Thymus (tissue), 11 donors: ENCODE results near the gene GTF2IRD1. TPM values are rescaled to one million over a fixed set of nuclear protein-coding genes. Genes with fewer than 3 reads are reported as not detected.
A peak's percentile ranks its signal among the peaks of the same experiment; 100 is the strongest.

Experiments used
- DNase-seq, 9 donors: peaks; one replicate each; pipeline ENCODE4 v3.0.0-alpha.2; 2013; ENCODE audit warnings: low spot score in 9 of 9, low read depth in 6 of 9, missing footprints in 1 of 9
- H3K27ac ChIP-seq, 2 donors: one replicate each; pipeline ENCODE4 v1.5.1; 2013; ENCODE audit warnings: control low read depth in 1 of 2, low read depth in 1 of 2, low read length in 1 of 2, mild to moderate bottlenecking in 1 of 2, moderate library complexity in 1 of 2
- H3K27me3 ChIP-seq, 2 donors: one replicate each; pipeline ENCODE4 v1.5.1; 2013; ENCODE audit warnings: low read length in 1 of 2; ENCODE audit not compliant: control insufficient read depth in 2 of 2, insufficient read depth in 1 of 2
- H3K36me3 ChIP-seq, 2 donors: one replicate each; pipeline ENCODE4 v1.5.1; 2013; ENCODE audit warnings: low read length in 1 of 2, mild to moderate bottlenecking in 1 of 2, moderate library complexity in 1 of 2; ENCODE audit not compliant: control insufficient read depth in 2 of 2, insufficient read depth in 2 of 2
- H3K4me1 ChIP-seq, 2 donors: one replicate each; pipeline ENCODE4 v1.5.1; 2013; ENCODE audit warnings: low read length in 2 of 2; ENCODE audit not compliant: control insufficient read depth in 2 of 2, insufficient read depth in 2 of 2
- H3K4me3 ChIP-seq, 2 donors: one replicate each; pipeline ENCODE4 v1.5.1; 2013; ENCODE audit warnings: low read length in 2 of 2, control low read depth in 1 of 2, mild to moderate bottlenecking in 1 of 2
- H3K9me3 ChIP-seq, 2 donors: one replicate each; pipeline ENCODE4 v1.5.1; 2013; ENCODE audit warnings: low read length in 1 of 2, mild to moderate bottlenecking in 1 of 2; ENCODE audit not compliant: control insufficient read depth in 2 of 2, insufficient read depth in 1 of 2
- WGBS: extraction: QIAGEN DNeasy Blood & Tissue Kit; methylation state at CpG from one replicate; pipeline ENCODE4 v1.1.7; 2013; 5-methylcytosine and 5-hydroxymethylcytosine counted together
- polyA plus RNA-seq: library from polyadenylated mRNA; stranded (reverse); fragments of 200-250 nt; gene quantifications from one replicate; pipeline ENCODE4 v1.2.3, GENCODE V29; 2013
- total RNA-seq: library from RNA; stranded (reverse); fragments of 120-200 nt; gene quantifications from one replicate; pipeline ENCODE4 v1.2.4, GENCODE V29; 2013
- donor health status: healthy.

GTF2IRD1 gene
- total and polyA plus RNA-seq, 2 donors, result 4.7 to 14.6 TPM

DNA sequence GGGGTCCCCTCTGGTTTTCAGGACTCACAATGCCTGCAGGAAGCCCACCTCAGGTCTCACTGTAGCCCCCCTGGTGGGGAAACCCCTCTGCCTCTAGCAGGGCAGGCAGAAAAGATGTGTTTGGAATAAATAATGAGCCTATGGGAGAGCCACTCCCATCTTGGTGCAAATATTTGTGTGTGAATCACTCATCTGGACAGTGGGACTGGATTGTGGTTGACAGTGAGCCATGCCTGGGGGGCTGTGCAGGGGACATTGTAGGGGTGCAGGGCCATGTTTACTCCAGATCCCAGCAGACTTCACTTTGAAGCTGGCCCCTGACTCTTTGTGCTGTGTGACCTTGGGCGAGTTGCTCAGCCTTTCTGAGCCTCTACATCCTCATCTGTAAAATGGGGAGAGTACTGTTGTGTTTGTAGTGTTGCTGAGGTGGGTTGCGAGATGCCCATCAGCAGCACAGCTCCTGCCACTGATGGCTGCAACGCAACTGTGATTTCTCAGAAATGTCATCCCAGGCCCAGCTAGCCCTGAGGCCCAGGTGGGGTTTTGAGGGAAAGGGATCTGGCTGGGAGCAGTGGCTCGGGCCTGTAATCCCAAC, 20.7 kb downstream of the GTF2IRD1 start:
- Histone ChIP-seq H3K27me3 (no peaks in the 10 kb centered on the region), H3K27ac (no peak overlapping the region), H3K36me3 (no peaks in the 10 kb centered on the region), H3K4me1 (peaks cover 3 to 15% of the 10 kb centered on the region in 2 donors), H3K9me3 (peaks cover 0 to 1% of the 10 kb centered on the region in 2 donors), H3K4me3 (no peak overlapping the region)
- DNase-seq, result no peak
- WGBS, result 99% methylated on average over 4 of the region's 4 CpGs

DNA sequence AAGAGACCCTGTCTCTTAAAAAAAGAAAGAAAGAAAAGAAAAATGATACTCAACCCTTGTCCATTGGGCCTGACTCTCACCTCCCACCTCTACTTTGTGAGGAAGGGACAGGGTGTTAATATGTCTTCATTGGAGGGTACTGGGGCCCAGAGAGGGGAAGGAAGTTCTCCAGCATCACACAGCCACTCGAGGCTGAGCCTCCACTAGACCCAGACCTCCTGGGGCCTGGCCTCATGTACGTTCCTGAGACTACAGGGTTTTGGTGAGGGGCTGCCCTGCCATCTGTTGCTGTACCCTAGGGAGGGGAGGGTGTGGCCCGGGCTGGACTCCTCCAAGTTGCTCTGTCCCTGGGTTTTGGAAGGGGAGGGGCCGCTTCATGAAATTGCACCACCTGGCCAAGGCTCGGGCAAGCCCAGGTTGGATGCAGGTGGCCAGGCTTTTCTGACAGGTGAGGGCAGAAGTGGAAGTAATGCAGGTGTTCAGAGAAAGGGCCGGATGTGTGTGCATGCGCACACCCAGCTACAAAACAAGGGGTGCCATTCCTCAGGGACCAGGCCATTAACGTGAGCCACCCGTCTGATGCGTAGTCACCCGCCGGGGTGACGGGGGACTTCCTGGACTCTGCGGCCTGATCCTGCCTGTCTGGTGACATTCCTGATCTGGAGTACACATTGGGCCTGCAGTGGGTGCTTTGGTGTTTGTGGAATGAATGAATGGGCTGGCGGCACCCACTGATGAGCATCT, 21.7 kb downstream of the GTF2IRD1 start:
- peaks cover 0 to 4% of the 10 kb centered on the region in 2 donors for H3K27me3 ChIP-seq
- WGBS, result 94% methylated on average over 15 of the region's 15 CpGs
- H3K4me1 ChIP-seq, result peaks cover 3 to 19% of the 10 kb centered on the region in 2 donors
- H3K36me3 ChIP-seq, result no peaks in the 10 kb centered on the region
- no peak for DNase-seq
- H3K27ac ChIP-seq, result no peak overlapping the region
- no peak overlapping the region for H3K4me3 ChIP-seq
- H3K9me3 ChIP-seq, result peaks cover 0 to 1% of the 10 kb centered on the region in 2 donors

DNA sequence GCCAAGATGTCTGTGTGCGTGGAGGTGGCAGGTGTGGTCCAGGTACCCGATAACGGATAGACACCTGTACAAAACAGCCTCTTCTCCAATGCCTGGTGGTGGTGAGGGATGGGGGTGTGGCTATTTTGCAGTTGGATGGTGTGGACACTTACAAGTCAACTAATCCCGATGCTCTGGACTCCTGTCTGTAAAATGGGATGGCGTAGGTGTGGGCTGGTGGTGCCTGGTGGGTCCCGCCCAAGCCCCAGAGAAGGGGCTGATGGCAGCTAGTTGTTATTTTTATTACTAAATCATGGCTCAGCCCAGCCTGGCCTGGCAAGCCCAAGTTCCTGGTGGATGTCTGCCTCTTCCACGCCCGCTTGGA, 22.3 kb downstream of the GTF2IRD1 start:
- Histone ChIP-seq H3K4me1 (peaks cover 3 to 25% of the 10 kb centered on the region in 2 donors), H3K36me3 (no peaks in the 10 kb centered on the region), H3K27ac (no peak overlapping the region), H3K27me3 (peaks cover 0 to 9% of the 10 kb centered on the region in 2 donors), H3K4me3 (no peak overlapping the region), H3K9me3 (peaks cover 0 to 1% of the 10 kb centered on the region in 2 donors)
- DNase-seq, result no peak
- 98% methylated on average over 8 of the region's 8 CpGs for WGBS

DNA sequence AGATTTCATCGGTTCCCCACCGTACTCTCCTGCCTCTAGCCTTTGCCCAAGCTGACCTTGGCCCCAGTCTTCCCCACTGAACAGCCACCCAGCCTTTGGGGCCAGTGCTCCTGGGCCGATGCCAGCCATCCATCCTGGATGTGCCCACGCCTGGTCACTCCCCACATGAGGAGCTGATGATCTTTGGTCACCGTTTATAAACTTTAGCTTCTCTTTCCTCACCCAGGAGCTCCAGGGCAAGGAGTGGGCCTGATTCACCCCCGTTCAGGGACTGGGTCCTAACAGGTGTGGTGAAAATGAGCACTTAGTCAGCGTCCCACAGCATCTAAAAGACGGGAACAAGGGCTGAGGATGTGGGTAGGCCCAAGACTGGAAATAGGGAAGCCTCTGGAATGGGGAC, 22.9 kb downstream of the GTF2IRD1 start:
- Histone ChIP-seq H3K4me1 (peaks cover 3 to 27% of the 10 kb centered on the region in 2 donors), H3K9me3 (peaks cover 0 to 1% of the 10 kb centered on the region in 2 donors), H3K36me3 (no peaks in the 10 kb centered on the region), H3K27ac (no peak overlapping the region), H3K27me3 (peaks cover 0 to 10% of the 10 kb centered on the region in 2 donors), H3K4me3 (no peak overlapping the region)
- WGBS, result 97% methylated on average over 8 of the region's 8 CpGs
- no peak for DNase-seq

DNA sequence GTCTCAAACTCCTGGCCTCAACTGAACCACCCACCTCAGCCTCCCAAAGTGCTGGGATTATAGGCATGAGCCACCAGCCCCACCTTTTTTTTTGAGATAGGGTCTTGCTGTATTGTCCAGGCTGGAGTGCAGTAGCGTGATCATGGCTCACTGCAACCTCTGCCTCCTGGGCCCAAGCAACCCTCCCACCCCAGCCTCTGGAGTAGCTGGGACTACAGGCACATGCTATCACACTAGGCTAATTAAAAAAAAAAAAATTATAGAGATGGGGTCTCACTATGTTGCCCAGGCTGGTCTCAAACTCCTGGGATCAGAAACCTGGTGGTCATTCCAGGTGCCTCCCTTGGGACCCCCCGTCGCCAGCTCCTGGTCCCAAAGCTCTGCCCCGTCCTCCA, 25.0 kb downstream of the GTF2IRD1 start:
- peaks cover 0 to 1% of the 10 kb centered on the region in 2 donors for H3K9me3 ChIP-seq
- H3K4me1 ChIP-seq, result peaks cover 3 to 27% of the 10 kb centered on the region in 2 donors
- peak overlapping the region in 1 of 2 donors; percentile 52 for H3K27ac ChIP-seq
- H3K4me3 ChIP-seq, result no peak overlapping the region
- H3K27me3 ChIP-seq, result peaks cover 0 to 10% of the 10 kb centered on the region in 2 donors
- WGBS, result 96% methylated on average over 4 of the region's 4 CpGs
- no peak for DNase-seq
- H3K36me3 ChIP-seq, result no peaks in the 10 kb centered on the region

DNA sequence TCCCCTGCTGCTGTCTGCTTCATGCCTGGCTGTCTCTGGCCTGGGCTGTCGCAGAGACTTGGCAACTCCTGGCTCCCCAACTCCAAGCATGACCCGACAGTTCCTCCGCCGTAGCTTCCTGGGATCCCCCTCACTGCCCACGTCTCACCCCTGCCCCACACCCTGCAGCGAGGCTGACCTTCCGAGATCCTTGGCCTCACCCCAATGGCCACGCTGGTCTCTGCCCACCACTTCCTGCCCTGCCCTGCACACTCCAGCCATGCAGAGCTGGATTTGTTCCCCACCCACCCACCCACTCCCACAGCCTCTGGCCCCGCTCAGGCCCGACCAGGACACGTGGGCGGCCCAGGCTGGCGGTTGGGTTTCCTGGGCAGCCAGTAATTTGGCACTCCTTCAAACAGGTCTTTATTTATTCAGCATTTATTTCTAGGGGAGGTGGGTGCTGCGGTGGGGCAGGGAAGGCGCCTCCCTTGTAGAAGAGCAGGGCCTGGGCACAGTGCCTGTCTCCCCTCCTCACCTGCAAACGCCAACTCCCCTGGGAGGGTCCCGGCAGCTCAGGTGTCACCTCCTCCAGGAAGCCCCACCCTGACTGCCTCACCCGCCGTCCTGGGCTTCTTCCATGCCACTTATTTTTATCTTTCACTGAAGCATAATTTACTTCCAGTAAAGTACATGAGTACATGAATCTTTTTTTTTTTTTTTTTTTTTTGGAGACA, 25.5 kb downstream of the GTF2IRD1 start:
- Histone ChIP-seq H3K4me3 (no peak overlapping the region), H3K36me3 (no peaks in the 10 kb centered on the region), H3K27ac (peak overlapping the region in 1 of 2 donors; percentile 52), H3K27me3 (peaks cover 0 to 10% of the 10 kb centered on the region in 2 donors), H3K4me1 (peaks cover 3 to 32% of the 10 kb centered on the region in 2 donors), H3K9me3 (peaks cover 0 to 1% of the 10 kb centered on the region in 2 donors)
- DNase-seq, result no peak
- 82% methylated on average over 19 of the region's 19 CpGs for WGBS

DNA sequence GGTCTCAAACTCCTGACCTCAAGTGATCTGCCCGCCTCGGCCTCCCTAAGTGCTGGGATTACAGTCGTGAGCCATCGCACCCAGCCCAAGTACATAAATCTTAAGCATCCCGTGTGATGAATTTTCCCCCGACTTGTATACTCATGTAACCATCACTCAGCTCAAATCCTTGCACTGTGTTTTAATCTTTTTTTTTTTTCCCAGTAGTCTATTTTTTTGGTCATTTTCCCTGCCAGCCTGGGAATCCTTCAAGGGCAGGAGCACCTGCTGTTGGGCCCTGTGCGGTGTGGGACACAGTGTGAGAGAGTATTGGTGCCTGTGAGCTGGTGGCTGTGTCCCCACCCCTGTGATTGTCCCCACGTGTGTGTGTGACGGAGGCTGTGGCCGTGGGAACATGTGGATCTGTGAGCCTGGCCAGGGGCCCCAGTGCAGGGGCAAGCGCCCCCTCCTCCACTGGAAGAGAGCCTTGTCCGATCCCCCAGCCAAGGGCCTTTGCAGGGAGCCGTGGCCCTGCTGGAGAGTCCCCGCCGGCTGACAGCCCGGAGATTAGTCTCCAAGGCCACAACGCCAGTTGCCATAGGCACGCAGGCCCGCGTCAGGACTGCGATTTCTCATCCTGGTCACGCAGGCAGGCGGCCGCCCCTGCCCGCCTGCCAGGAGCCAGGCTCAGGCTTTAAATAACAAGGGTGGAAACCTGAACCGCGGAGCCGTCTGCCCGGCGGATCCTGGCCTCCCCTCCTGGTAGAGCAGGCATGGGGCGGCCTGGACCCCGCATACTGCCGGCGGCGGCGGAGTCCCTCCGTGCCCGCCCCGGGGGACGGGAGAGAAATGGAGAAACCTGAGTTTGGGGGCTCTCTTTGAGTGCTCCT, 26.5 kb downstream of the GTF2IRD1 start:
- H3K27me3 ChIP-seq, result peaks cover 0 to 10% of the 10 kb centered on the region in 2 donors
- WGBS, result 43% methylated on average over 40 of the region's 40 CpGs
- H3K4me3 ChIP-seq, result no peak overlapping the region
- H3K4me1 ChIP-seq, result peaks cover 3 to 32% of the 10 kb centered on the region in 2 donors
- no peak for DNase-seq
- H3K36me3 ChIP-seq, result no peaks in the 10 kb centered on the region
- peak overlapping the region; percentile 71 to 90 for H3K27ac ChIP-seq
- H3K9me3 ChIP-seq, result no peaks in the 10 kb centered on the region

DNA sequence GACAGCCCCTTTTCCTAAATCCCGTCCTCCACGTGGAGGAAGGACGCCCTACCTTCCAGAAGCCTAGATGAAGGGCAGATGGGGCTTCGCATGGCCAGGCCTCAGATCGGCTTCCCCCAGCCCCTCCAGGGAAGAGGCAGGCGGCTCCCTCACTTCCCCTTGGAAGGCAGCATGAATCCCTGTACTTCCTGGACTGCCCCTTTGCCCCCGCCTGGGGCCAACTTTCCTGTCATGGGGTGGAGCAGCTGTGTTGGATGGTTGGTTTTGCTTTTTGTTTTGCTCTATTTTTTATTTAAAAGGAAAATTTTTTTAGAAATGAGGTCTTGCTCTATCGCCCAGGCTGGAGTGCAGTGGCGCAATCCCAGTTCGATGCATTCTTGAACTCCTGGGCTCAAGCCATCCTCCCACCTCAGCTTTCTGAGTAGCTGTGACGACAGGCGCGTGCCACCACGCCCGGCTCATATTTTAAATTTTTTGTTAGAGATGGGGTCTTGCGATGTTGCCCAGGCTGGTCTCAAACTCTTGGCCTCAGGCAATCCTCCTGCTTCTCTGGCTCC, 27.2 kb downstream of the GTF2IRD1 start:
- Histone ChIP-seq H3K4me1 (peaks cover 3 to 32% of the 10 kb centered on the region in 2 donors), H3K4me3 (no peak overlapping the region)
- no peak for DNase-seq

More for the DNA sequence above, 27.2 kb downstream of the GTF2IRD1 start:
- peak overlapping the region; percentile 71 to 90 for H3K27ac ChIP-seq
- H3K36me3 ChIP-seq, result no peaks in the 10 kb centered on the region
- 53% methylated on average over 16 of the region's 16 CpGs for WGBS
- H3K27me3 ChIP-seq, result peaks cover 0 to 10% of the 10 kb centered on the region in 2 donors
- no peaks in the 10 kb centered on the region for H3K9me3 ChIP-seq
